ENCODE measurements around the gene BLOC1S1.
"Not testable (repeated sequence)": the region's sequence is repeated elsewhere in the genome, so short reads cannot be mapped to it uniquely, and the experiment has no call there.

The BLOC1S1 gene

DNA sequence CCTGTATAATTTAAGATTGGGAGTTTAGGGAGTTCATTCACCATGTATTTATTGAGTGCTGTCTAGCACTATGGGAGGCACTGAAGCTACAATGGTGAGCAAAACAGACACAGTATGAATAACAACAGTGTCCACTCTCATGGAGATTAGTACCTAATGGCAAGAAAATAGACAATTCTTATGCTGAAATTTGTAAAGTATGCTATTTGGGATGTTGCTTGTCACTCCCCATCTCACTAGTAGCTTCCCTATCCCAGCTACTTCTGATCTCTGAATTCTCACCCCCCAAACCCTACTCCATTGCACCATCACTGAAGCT is 31.0 kb downstream of the BLOC1S1 start:
- in situ Hi-C loops (cut with HindIII; ENCODE audit: low sequenced_read_pairs), result no loop called here
- H3K4me3 ChIP-seq (ENCODE audit: low read depth, low read length), result no peak overlapping the region
- TF ChIP-seq, protein P1, sequence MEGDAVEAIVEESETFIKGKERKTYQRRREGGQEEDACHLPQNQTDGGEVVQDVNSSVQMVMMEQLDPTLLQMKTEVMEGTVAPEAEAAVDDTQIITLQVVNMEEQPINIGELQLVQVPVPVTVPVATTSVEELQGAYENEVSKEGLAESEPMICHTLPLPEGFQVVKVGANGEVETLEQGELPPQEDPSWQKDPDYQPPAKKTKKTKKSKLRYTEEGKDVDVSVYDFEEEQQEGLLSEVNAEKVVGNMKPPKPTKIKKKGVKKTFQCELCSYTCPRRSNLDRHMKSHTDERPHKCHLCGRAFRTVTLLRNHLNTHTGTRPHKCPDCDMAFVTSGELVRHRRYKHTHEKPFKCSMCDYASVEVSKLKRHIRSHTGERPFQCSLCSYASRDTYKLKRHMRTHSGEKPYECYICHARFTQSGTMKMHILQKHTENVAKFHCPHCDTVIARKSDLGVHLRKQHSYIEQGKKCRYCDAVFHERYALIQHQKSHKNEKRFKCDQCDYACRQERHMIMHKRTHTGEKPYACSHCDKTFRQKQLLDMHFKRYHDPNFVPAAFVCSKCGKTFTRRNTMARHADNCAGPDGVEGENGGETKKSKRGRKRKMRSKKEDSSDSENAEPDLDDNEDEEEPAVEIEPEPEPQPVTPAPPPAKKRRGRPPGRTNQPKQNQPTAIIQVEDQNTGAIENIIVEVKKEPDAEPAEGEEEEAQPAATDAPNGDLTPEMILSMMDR (IDR thresholded peaks at IDR 0.05; ENCODE audit: low read depth, low read length), result no peak
- no peak for DNase-seq (ENCODE audit: low read depth, low spot score)

DNA sequence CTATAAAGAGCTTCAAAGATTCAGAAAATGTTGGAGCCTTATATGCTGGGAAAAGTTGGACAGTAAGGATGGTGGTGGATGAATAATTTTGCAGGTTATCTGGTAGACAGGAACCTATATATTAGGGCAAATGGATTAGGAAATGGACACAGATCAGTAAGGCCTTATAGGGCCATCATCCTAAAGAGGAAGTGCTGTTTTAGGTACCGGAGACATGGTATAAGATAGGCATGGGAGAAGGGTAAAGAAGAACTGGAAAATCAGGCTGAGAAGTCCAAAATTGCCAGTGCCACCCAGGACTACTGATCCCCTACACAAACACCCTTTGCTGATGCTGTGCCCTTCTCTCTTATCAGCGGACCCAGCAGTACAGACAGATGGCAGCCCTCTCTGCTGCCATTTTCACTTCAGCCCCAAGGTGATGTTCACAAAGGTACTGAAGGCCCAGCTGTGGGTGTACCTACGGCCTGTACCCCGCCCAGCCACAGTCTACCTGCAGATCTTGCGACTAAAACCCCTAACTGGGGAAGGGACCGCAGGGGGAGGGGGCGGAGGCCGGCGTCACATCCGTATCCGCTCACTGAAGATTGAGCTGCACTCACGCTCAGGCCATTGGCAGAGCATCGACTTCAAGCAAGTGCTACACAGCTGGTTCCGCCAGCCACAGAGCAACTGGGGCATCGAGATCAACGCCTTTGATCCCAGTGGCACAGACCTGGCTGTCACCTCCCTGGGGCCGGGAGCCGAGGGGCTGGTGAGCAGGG is 32.6 kb downstream of the BLOC1S1 start:
- no peak overlapping the region for H3K4me3 ChIP-seq (ENCODE audit: low read depth, low read length)
- TF ChIP-seq, protein P1 (IDR thresholded peaks at IDR 0.05; ENCODE audit: low read depth, low read length), result no peak
- no peak for DNase-seq (ENCODE audit: low read depth, low spot score)
- in situ Hi-C loops (cut with HindIII; ENCODE audit: low sequenced_read_pairs), result no loop called here

DNA sequence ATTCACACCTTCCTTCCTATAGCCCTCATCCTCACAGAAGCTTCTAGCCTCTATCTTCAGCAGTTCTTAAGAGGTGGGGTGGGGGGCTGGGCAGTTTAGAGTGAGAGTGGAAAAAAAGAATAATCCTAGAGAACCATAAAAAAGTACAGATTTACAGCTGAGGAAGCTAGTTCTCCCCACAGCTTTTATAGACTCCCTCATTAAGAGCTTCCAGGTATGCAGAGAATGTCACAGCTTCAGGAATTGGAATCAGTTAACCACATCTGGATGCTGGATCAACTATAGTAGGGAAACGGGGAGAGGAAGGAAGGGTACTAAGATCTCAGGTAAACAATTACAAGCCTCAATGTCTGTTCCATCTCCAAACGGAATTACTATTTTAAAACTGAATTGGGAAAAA is 39.4 kb downstream of the BLOC1S1 start:
- in situ Hi-C loops (cut with HindIII; ENCODE audit: low sequenced_read_pairs), result no loop called here
- H3K4me3 ChIP-seq (ENCODE audit: low read depth, low read length), result no peak overlapping the region
- no peak for DNase-seq (ENCODE audit: low read depth, low spot score)
- TF ChIP-seq, protein P1 (IDR thresholded peaks at IDR 0.05; ENCODE audit: low read depth, low read length), result no peak

DNA sequence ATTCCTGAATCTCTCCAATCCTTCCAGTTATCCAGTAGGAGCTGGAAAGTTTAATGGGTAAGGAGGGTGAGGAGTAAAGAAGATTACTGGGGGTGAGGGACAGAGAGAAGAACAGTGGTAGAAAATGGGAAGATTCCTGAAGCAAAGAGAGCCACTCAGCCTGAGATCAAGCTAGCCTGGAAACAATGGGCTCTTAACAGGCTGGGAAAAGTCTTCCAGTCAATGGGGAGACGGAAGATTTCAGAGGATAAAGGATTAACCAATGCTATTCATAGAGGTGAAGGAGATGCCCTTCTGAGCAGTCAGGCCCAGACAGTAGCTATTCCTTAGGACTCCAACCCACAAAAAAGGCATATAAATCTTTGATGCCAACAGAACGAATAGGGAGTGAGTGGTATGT is 41.9 kb downstream of the BLOC1S1 start:
- in situ Hi-C loops (cut with HindIII; ENCODE audit: low sequenced_read_pairs), result no loop called here
- TF ChIP-seq, protein P1 (IDR thresholded peaks at IDR 0.05; ENCODE audit: low read depth, low read length), result no peak
- DNase-seq (ENCODE audit: low read depth, low spot score), result no peak
- H3K4me3 ChIP-seq (ENCODE audit: low read depth, low read length), result no peak overlapping the region

DNA sequence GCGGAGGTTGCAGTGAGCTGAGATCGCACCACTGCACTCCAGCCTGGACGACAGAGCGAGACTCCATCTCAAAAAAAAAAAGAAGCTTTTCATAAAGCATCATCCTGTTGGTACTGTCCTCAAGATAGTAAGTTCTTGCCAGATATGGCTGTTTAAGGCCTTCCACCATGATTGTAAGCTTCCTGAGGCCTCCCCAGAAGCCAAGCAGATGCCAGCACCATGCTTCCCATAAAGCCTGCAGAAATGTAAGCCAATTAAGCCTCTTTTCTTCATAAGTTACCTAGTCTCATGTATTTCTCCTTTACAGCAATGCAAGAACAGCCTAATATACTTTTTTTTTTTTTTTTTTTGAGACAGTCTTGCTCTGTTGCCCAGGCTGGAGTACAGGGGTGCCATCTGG is 42.7 kb downstream of the BLOC1S1 start:
- in situ Hi-C loops (cut with HindIII; ENCODE audit: low sequenced_read_pairs); H3K4me3 ChIP-seq (ENCODE audit: low read depth, low read length); DNase-seq (ENCODE audit: low read depth, low spot score): not testable (repeated sequence)

DNA sequence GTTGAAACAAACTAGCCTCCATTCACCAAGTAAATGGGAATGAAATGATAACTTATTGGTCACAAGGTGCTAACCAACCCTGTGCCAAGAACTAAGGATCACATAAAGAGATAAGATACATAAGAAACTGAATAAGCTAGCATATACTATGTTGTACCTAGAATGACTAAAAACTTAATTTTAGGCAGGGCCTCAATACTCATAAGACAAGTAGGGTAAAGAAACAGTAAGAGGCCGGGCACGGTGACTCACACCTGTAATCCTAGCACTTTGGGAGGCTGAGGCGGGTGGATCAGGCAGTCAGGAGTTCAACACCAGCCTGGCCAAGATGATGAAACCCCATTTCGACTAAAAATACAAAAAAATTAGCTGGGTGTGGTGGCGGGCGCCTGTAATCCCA is 44.8 kb downstream of the BLOC1S1 start:
- TF ChIP-seq, protein P1 (IDR thresholded peaks at IDR 0.05; ENCODE audit: low read depth, low read length), result no peak
- DNase-seq (ENCODE audit: low read depth, low spot score), result no peak

DNA sequence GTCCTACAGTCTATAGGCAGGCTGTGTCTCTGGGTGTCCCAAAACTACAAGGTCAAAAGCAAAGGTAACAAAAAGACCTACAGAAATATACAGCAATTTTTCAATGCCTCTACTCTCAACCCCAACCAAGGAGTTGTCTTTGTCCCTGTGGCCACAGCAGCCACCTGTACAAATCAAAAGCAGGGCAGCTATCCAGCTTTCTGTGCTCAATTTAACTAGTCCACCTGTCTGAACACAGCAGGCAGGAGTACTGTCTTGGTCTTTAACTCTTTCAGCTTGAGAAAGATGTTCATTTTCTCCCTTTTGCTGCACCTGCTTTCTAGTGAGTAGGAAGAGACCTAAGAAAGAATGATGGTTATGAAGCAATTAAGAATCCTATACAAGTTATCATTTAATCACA is 46.8 kb downstream of the BLOC1S1 start:
- TF ChIP-seq, protein P1 (IDR thresholded peaks at IDR 0.05; ENCODE audit: low read depth, low read length), result no peak
- no peak for DNase-seq (ENCODE audit: low read depth, low spot score)
- in situ Hi-C loops (cut with HindIII; ENCODE audit: low sequenced_read_pairs), result no loop called here
- H3K4me3 ChIP-seq (ENCODE audit: low read depth, low read length), result no peak overlapping the region

More for the DNA sequence above, 44.8 kb downstream of the BLOC1S1 start:
- H3K4me3 ChIP-seq (ENCODE audit: low read depth, low read length), result no peak overlapping the region
- in situ Hi-C loops (cut with HindIII; ENCODE audit: low sequenced_read_pairs), result no loop called here
